Measurements from ENCODE around the gene NAT9.

GRCh38 chr17:74785981-74786360 lies 9.8 kb upstream of the NAT9 start:
- no peak for TF ChIP-seq CTCF (IDR thresholded peaks at IDR 0.05)
- TF ChIP-seq EZH2 (IDR thresholded peaks at IDR 0.05; ENCODE audit: borderline replicate concordance, insufficient read depth, low read depth, low read length, poor library complexity, severe bottlenecking) = no peak

Measured in B cell (primary cell).